GM18499 (cell line): Measurements from ENCODE around the gene TOMM20.
"Not testable (repeated sequence)": the region's sequence is repeated elsewhere in the genome, so short reads cannot be mapped to it uniquely, and the experiment has no call there.

Experiments
- ATAC-seq: cut with Tn5 transposase; IDR thresholded peaks from one replicate; pipeline ENCODE4 v1.9.1; 2021; ENCODE audit warnings: moderate number of reproducible peaks; ENCODE audit not compliant: insufficient read depth, unreplicated experiment

The TOMM20 gene

DNA sequence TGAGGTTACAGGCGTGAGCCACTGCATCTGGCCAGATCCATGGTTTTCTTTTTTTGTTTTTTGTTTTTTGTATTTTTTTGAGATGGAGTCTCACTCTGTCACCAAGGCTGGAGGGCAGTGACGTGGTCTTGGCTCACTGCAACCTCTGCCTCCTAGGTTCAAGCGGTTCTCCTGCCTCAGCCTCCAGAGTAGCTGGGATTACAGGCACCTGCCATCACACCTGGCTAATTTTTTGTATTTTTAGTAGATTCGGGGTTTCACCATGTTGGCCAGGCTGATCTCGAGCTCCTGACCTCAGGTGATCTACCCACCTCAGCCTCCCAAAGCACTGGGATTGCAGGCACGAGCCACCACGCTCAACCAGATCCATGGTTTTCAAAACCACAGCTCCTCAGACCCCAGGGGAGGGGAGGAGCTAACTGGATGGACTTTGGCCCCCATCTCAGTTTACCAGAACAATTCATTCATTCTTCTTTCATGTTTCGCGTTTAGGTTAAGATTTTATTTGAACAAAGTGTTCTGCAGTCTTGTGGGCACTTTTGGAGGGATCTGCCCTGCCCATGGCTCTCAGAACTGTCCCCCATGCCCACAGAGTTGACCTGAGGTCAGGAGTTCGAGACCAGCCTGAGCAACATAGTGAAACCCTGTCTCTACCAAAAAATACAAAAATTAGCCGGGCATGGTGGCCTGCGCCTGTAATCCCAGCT lies 43.1 kb downstream of the TOMM20 start:
- ATAC-seq = not testable (repeated sequence)

DNA sequence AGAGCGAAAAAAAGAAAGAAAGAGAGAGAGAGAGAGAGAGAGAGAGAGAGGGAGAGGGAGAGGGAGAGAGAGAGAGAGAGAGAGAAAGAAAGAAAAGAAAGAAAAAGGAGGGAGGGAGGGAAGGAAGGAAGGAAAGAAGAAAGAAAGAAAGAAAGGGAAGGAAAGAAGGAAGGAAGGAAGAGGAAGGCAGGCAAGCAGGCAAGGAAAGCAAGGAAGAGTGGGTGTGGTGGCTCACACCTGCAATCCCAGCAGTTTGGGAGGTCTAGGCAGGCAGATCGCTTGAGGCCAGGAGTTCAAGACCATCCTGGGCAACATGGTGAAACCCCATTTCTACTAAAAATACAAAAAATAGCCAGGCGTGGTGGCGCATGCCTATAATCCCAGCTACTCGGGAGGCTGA lies 47.8 kb downstream of the TOMM20 start:
- not testable (repeated sequence) for ATAC-seq

DNA sequence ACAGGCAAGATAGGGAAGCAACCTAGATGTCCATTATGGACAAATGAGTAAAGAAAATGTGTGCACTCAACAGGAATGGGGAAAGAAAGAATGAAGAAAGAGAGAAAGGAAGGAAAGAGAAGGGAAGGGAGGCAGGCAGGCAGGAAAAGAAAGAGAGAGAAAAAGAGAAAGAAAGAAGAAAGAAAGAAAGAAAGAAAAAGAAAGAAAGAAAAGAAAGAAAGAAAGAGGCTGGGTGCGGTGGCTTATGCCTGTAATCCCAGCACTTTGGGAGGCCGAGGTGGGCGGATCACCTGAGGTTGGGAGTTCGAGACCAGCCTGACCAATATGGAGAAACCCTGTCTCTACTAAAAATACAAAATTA lies 48.4 kb downstream of the TOMM20 start:
- ATAC-seq = not testable (repeated sequence)

GRCh38 chr1:235079443-235080296 lies 49.0 kb downstream of the TOMM20 start:
- ATAC-seq = no peak

GRCh38 chr1:235078480-235079381 lies 49.9 kb downstream of the TOMM20 start:
- no peak for ATAC-seq

DNA sequence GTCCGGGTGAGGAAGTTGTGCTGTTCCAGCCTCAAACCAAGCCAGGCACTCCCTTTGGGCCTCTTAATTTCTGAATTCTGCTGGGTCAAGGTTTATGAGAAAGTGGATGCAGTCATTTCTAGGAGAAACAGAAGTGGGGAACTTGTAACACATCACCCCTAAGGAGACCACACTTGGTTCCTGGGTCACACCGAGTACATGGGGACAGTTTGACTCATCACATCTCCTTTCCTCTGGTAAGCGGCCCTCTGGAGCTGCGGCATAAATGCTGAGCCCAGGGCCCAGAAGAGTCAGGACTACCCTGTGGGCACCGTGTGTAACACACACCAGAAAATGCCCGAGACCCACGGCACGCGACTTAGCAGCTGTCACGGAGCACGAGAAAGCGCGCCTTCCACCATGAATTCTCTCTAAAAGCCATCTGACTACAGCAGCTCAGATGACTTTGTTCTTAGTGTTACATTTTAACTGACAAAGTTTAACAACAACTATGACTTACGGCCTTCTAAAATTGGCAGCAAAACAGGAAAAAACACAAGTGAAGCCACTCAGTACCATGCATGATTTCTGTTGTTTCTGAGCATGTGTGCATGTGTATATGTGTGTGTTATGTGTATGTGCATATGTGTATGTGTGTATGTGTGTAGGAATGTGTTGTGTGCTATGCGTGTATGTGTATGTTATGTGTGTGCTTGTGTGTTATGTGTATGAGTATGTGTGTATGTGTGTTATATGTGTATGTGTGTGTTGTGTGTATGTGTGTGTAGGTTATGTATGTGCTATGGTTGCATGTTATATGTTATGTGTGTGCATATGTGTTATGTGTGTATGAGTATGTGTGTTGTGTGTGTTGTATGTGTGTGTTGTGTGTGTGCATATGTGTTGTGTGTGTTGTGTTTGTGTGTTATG lies 50.8 kb downstream of the TOMM20 start:
- no peak for ATAC-seq

- ATAC-seq = no peak
Observed at GRCh38 chr1:235077163-235077540, 51.5 kb downstream of the TOMM20 start.

DNA sequence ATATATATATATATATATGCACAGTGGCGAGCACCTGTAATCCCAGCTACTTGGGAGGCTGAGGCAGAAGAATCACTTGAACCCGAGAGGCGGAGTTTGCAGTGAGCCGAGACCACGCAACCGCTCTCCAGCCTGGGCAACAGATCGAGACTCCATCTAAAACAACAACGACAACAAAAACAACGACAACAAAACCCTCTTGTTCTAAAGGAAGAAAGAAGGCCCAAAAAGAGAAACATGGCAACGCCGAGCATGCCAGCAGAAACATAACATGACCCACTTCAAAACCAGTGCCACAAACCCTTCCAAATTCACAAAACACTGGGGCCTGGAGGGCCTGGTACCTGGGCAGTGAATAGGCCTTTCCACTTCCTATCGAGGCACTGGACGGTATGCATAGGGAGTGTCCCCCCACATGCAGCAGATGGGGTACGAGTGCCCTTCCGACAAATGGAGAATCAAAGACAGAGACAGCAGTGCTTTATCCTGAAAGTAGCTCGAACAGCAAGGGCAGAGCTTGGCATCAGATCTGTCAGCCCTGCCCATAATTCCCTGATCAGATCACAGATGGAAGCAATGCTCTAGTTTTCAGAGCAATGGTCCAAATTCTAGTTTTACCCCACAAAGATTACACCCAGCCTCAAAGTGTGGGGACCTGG lies 52.0 kb downstream of the TOMM20 start:
- ATAC-seq = no peak

- ATAC-seq = no peak
Observed at GRCh38 chr1:235075777-235076308, 52.8 kb downstream of the TOMM20 start.

DNA sequence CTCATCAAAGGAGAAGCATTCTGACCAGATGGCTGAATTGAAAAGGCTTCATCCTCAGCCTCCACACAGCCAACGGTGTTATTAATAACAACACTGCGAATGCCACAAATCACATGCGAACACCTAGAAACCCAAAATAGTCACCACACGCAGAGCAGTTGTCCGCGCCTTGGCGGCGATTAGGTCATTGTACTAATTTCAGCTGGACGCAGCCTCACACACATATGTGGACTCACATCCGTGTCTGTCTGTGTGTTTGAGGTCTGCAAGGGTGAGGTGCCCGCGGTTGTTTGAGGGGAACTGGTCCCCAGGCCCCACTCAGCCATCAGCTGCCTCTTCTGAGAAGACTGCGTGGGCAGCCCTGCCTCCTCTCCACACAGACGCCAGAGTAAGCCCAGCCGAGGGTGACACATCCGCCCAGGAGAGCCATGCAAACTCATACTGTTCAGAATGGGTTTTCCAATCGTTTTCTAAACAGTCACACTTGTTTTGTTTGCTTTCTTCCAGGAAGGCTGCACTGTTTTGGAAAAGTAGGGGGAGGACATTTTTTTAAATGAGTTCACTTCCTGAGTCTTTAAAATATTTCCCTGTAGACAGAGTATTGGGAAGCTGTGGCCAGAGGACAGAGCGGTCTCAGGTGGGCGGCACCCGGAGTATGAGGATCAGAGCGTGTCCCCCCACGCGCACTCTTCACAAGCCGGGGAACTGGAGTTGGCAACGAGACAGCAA lies 53.4 kb downstream of the TOMM20 start:
- peak; percentile 38 for ATAC-seq

DNA sequence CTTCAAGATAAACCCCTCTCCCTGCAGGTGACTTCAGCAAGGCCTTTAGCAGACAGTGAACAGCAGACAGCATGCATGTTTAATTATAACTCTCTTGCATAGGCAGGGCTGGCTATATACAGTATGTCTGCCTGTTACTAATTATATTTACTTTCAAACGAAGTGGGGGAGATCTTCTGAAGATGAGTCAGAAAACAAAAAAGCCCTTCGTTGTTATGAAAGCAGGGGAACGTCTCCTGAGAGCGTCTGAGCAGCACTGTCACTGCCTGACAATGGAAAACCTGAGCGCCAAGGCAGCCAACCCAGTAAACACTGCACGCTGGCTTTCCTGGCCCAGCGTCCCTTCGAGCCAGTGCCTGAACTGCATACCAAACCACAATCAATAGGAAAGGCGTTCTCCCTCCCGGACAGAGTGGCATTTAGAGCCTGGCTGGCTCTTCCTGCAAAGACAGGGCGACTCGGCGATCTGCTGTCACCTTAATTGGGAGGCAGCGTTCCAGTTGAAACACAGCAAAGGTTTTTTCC lies 54.1 kb downstream of the TOMM20 start:
- ATAC-seq = peak; percentile 32

GRCh38 chr1:235073968-235074522 lies 54.6 kb downstream of the TOMM20 start:
- ATAC-seq = no peak

- no peak for ATAC-seq
Observed at GRCh38 chr1:235073331-235073967, 55.2 kb downstream of the TOMM20 start.

GRCh38 chr1:235072577-235072976 lies 56.1 kb downstream of the TOMM20 start:
- ATAC-seq = not testable (repeated sequence)

DNA sequence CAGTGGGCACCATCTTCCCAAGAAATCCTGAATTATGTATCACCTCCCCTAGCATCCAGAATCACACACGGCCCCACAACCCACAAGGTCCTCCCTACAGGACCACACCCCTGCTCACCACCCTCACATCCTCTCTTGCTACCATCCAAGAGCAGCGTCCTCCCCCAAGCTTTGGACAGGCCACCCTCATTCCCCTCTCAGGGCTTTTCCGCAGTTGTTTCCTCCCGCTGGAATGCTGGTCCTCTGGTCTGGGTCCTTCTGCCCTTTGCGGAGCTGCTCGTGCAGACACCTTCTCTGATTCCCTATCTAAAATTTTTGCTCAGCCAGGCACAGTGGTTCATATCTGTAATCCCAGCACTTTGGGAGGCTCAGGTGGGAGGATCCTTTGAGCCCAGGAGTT lies 56.5 kb downstream of the TOMM20 start:
- no peak for ATAC-seq

- ATAC-seq = no peak
Observed at GRCh38 chr1:235070819-235071218, 57.8 kb downstream of the TOMM20 start.
